Measurements from ENCODE around the gene IDUA. TPM values are rescaled to one million over a fixed set of nuclear protein-coding genes. Genes with fewer than 3 reads are reported as not detected.
"Not testable (repeated sequence)": the region's sequence is repeated elsewhere in the genome, so short reads cannot be mapped to it uniquely, and the experiment has no call there.

The IDUA gene
- total RNA-seq, 2 experiments from 2014 or later: 6.4 to 9.0 TPM

DNA sequence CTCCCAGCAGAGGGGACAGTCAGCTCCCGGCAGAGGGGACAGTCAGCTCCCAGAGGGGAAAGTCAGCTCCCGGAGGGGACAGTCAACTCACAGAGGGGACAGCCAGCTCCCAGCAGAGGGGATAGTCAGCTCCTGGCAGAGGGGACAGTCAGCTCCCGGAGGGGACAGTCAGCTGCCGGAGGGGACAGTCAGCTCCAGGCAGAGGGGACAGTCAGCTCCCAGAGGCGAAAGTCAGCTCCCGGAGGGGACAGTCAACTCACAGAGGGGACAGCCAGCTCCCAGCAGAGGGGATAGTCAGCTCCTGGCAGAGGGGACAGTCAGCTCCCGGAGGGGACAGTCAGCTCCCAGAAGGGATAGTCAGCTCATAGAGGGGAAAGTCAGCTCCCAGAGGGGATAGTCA is 67.0 kb downstream of the IDUA start:
- DNase-seq; H3K36me3 Mint-ChIP-seq (ENCODE audit: low read depth); CTCF ChIA-PET; intact Hi-C loops (cut with DNase I, micrococcal nuclease); H3K27ac Mint-ChIP-seq; ATAC-seq; H3K9me3 Mint-ChIP-seq (ENCODE audit: low read depth); H3K27me3 Mint-ChIP-seq; H3K4me3 Mint-ChIP-seq: not testable (repeated sequence)
- POLR2A ChIA-PET: interaction anchor here (0.6 to 0.7 kb wide), 2 partner anchors 18 to 122 kb away, joined by 3 to 4 read pairs; partner anchors contain the start of genes GAK and TMEM175
- peaks cover 11% of the 10 kb centered on the region for H3K4me1 Mint-ChIP-seq

Other genes starting within 250 kb of the IDUA start
- under 1 TPM; 0.28 to 0.50 TPM for gene CPLX1, start 160.9 kb upstream of the IDUA start, total RNA-seq
- 10 to 100 TPM; 82.9 to 88.0 TPM for gene GAK, start 54.7 kb upstream of the IDUA start, total RNA-seq
- gene TMEM175, start 54.6 kb upstream of the IDUA start, total RNA-seq: 10 to 100 TPM; 15.2 to 17.3 TPM
- gene DGKQ, start 13.5 kb upstream of the IDUA start, total RNA-seq: 10 to 100 TPM in 1 of 2 experiments, 1 to 10 TPM in 1; 9.3 to 11.3 TPM
- under 1 TPM; 0.21 to 0.43 TPM for gene SLC26A1, start 6.4 kb downstream of the IDUA start, total RNA-seq
- gene FGFRL1, start 24.6 kb downstream of the IDUA start, total RNA-seq: 10 to 100 TPM; 17.6 to 23.5 TPM
- gene RNF212, start 126.5 kb downstream of the IDUA start, total RNA-seq: 1 to 10 TPM; 2.4 to 5.6 TPM
- 1 to 10 TPM; 7.5 to 8.5 TPM for gene SPON2, start 185.5 kb downstream of the IDUA start, total RNA-seq

Measured in activated CD4-positive, alpha-beta T cell treated with anti-CD3 and anti-CD28 coated beads for 36 hours (primary cell).